ENCODE data around the gene LRAT.

Gene LRAT

DNA sequence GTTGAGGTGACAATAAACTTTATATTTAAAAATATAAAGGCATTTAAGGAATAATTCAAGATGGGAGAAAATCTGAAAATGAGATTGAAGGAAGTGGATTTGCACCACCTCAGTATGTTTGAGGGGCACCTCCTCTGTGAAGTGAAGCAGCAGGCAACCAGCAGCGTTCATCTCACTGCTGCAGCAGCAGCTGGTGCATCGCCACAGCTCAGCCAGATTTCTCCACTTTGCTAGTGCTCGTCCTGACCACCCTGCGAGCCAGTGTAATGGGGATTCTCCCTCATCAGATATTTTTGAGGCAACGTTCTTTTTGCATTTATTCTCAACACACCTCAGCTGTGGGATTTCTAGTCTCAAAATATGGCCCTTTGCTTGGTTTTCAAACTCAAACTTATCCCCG is 13.9 kb downstream of the LRAT start:
- in situ Hi-C loops (cut with MboI; ENCODE audit: low sequenced_read_pairs) = no loop called here

- in situ Hi-C loops (cut with MboI; ENCODE audit: low sequenced_read_pairs) = no loop called here
These were observed 17.1 kb downstream of the LRAT start for GRCh38 chr4:154760895-154761294.

- in situ Hi-C loops (cut with MboI; ENCODE audit: low sequenced_read_pairs) = no loop called here
These were observed 34.5 kb downstream of the LRAT start for GRCh38 chr4:154778264-154778663.

DNA sequence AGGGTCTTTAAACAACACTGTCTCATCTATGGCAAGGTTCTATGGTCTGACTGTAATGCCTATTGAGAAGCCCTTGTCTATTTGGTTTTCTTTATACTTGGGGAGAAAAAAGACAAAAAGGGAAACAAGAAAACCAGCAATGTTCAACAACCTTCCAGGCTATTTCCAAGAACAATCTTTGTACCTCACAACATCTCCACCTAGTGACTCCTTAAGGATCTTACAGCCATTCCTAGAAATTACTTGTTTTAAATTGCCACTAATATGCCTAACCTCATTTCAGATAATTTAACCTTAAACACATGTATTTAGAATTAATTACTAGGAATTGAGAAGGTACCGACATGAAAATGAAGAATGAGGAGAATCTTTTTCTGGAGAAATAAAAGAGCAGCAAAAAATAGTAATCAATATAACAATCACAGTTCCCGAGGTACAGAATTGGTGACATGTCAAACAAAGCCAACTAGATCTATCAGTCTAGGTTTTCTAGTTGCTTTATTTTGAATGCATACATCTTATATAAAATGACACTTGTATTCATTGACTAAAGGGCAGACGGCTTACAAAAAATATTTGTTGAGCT is 35.7 kb downstream of the LRAT start:
- in situ Hi-C loops (cut with MboI; ENCODE audit: low sequenced_read_pairs) = no loop called here

GRCh38 chr4:154781126-154781982 is 37.6 kb downstream of the LRAT start, which contains the start of gene RBM46:
Gene RBM46, plus strand, starts transcription at chr4:154781272. Its CDS starts 15,481 bp downstream, at chr4:154796753.
- in situ Hi-C loops (cut with MboI; ENCODE audit: low sequenced_read_pairs) = no loop called here

DNA sequence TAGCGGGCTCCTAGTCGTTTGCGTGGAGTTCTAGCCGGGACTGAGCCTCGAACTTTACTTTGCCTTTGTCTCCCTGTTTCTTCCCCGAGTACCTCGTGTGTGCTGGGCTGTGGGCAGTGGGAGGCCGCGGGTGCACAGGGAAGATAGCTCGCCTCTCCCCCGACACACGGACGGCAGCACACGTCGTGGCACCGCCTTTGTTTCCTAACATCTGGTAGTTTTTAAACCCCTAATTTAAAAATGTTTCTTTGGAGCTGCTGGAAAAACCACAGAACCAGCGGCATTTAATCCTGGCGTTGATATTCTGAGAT is 38.1 kb downstream of the LRAT start:
- in situ Hi-C loops (cut with MboI; ENCODE audit: low sequenced_read_pairs) = no loop called here

All from HL-60/S4 (cell line).